Measurements from ENCODE around the gene CASKIN2. TPM values are rescaled to one million over a fixed set of nuclear protein-coding genes. Genes with fewer than 3 reads are reported as not detected.

CASKIN2 gene
- total RNA-seq, 1 experiment from 2014 or later = 37.0 TPM

- H3K27me3 Mint-ChIP-seq (ENCODE audit: low read depth) = peaks cover 2% of the 10 kb centered on the region; the same call in 1 of the 2 replicates
These were observed 11.4 kb upstream of the CASKIN2 start for GRCh38 chr17:75526555-75527270.

More at GRCh38 chr17:75526555-75527270, 11.4 kb upstream of the CASKIN2 start:
- H3K4me1 ChIP-seq (ENCODE audit: insufficient read depth, low read length) = no peaks in the 10 kb centered on the region
- H3K79me1 ChIP-seq (ENCODE audit: insufficient read depth, low read depth, low read length, poor library complexity, severe bottlenecking) = no peaks in the 10 kb centered on the region
- H3K23me2 ChIP-seq (ENCODE audit: insufficient read length, low read depth, low read length, poor library complexity, severe bottlenecking) = peaks cover 14% of the 10 kb centered on the region
- no peak overlapping the region for H3K18ac ChIP-seq (ENCODE audit: insufficient read length, low read depth, low read length)
- no peaks in the 10 kb centered on the region for H3K9me3 ChIP-seq (ENCODE audit: control insufficient read depth, low read depth, low read length)
- no peak overlapping the region for H2BK12ac ChIP-seq (ENCODE audit: insufficient read length, low read depth, low read length)
- no peak overlapping the region for H2BK20ac ChIP-seq (ENCODE audit: low read depth, low read length, poor library complexity, severe bottlenecking)
- no peak overlapping the region for H4K5ac ChIP-seq (ENCODE audit: insufficient read length, low read depth, low read length)
- H3K4me1 Mint-ChIP-seq = peaks cover 25 to 30% of the 10 kb centered on the region in 2 experiments
- H2BK120ac ChIP-seq (ENCODE audit: low read depth, low read length, poor library complexity, severe bottlenecking) = no peak overlapping the region
- no peak overlapping the region for H3K23ac ChIP-seq (ENCODE audit: insufficient read length, low read depth, low read length)
- H3K9me3 Mint-ChIP-seq = no peaks in the 10 kb centered on the region
- H3K56ac ChIP-seq (ENCODE audit: insufficient read length, low read depth, low read length) = no peak overlapping the region
- no peak overlapping the region for H2AK5ac ChIP-seq (ENCODE audit: insufficient read length, low read length)
- peak overlapping the region in 1 of 3 experiments; percentile 70; a peak in 1 of 7 replicates for H3K27ac Mint-ChIP-seq
- H3K36me3 Mint-ChIP-seq (ENCODE audit: insufficient read depth in 1 of 3, low read depth in 3 of 3) = peaks cover 2 to 28% (median 25%) of the 10 kb centered on the region in 3 experiments; a peak in 6 of 7 replicates
- no peak overlapping the region for H3K9ac ChIP-seq (ENCODE audit: extremely low read depth, insufficient read length, low read length)
- peak; percentile 63 for DNase-seq
- peak overlapping the region; percentile 79 to 87 for H3K4me3 Mint-ChIP-seq
- H2AFZ ChIP-seq (ENCODE audit: low read length) = no peak overlapping the region
- H3K27ac ChIP-seq (ENCODE audit: insufficient read length, low read depth, low read length) = no peak overlapping the region
- no peaks in the 10 kb centered on the region for H3K79me2 ChIP-seq (ENCODE audit: insufficient read depth, low read length)
- H4K20me1 ChIP-seq (ENCODE audit: control insufficient read depth, insufficient read depth, insufficient read length) = no peaks in the 10 kb centered on the region
- H3K4me2 ChIP-seq (ENCODE audit: insufficient read depth, insufficient read length, low read length) = peak overlapping the region; percentile 83
- no peak overlapping the region for H3K14ac ChIP-seq (ENCODE audit: insufficient read depth, low read length)
- no peak overlapping the region for H2BK5ac ChIP-seq (ENCODE audit: insufficient read length, low read length)
- WGBS (ENCODE audit: extremely low coverage, insufficient read length, low lambda C conversion rate) = no CpG with 5 or more reads among the region's 13 CpGs
- no peaks in the 10 kb centered on the region for H3K27me3 ChIP-seq (ENCODE audit: insufficient read depth, low read length)
- H3T11ph ChIP-seq (ENCODE audit: low read length) = no peak overlapping the region
- H4K91ac ChIP-seq (ENCODE audit: insufficient read length, low read depth, low read length) = no peak overlapping the region
- TF ChIP-seq, protein P1, sequence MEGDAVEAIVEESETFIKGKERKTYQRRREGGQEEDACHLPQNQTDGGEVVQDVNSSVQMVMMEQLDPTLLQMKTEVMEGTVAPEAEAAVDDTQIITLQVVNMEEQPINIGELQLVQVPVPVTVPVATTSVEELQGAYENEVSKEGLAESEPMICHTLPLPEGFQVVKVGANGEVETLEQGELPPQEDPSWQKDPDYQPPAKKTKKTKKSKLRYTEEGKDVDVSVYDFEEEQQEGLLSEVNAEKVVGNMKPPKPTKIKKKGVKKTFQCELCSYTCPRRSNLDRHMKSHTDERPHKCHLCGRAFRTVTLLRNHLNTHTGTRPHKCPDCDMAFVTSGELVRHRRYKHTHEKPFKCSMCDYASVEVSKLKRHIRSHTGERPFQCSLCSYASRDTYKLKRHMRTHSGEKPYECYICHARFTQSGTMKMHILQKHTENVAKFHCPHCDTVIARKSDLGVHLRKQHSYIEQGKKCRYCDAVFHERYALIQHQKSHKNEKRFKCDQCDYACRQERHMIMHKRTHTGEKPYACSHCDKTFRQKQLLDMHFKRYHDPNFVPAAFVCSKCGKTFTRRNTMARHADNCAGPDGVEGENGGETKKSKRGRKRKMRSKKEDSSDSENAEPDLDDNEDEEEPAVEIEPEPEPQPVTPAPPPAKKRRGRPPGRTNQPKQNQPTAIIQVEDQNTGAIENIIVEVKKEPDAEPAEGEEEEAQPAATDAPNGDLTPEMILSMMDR (conservative IDR thresholded peaks at IDR 0.05) = no peak
- H4K8ac ChIP-seq (replicated peaks; ENCODE audit: insufficient read length, low read depth, low read length) = no peak overlapping the region
- H2BK15ac ChIP-seq (ENCODE audit: low read depth, low read length) = no peak overlapping the region
- no peak overlapping the region for H3K4ac ChIP-seq (ENCODE audit: low read depth, low read length)
